A549 (cell line): Measurements from ENCODE around the gene SLC7A6OS. TPM values are rescaled to one million over a fixed set of nuclear protein-coding genes. Genes with fewer than 3 reads are reported as not detected.
A peak's percentile ranks its signal among the peaks of the same experiment; 100 is the strongest.

Experiments
- ATAC-seq, 2 experiments: fragments of 200-7000 bp in 1 of 2; fragments of >200 bp in 1 of 2; cut with Nextera tagmentation in 1 of 2; cut with Tn5 transposase in 1 of 2; 3 replicates each; pipeline versions ENCODE4 v1.8.0 to v1.9.1; 2018 to 2020; ENCODE audit warnings: mild to moderate bottlenecking in 1 of 2, moderate library complexity in 1 of 2
- CTCF ChIA-PET: fragments of 300-600 bp; sonication (Branson Sonifier 250); formaldehyde crosslinking; extraction: SDS; loops from one replicate; lab custom pipeline; 2021; ENCODE audit warnings: antibody characterized with exemption, inconsistent platforms; lab: Yijun Ruan, JAX
- POLR2A ChIA-PET: fragments of 350-600 bp; formaldehyde crosslinking; extraction: SDS; loops from one replicate; lab custom pipeline; 2021; ENCODE audit warnings: antibody characterized with exemption, inconsistent platforms; lab: Yijun Ruan, JAX
- DNase-seq, 2 experiments: peaks; one replicate each; pipeline versions ENCODE4 v3.0.0 to v3.0.0-alpha.2; 2011 to 2016; ENCODE audit warnings: low read depth in 1 of 2, low spot score in 1 of 2
- FAIRE-seq: peaks from 2 replicates; lab custom pipeline; 2011; peaks lifted over from hg19 to GRCh38; lab: Jason Lieb, UNC
- H3K27ac ChIP-seq, 2 experiments: fragments of >200 bp; sonication (Bioruptor Twin); formaldehyde crosslinking; 3 replicates each; pipeline ENCODE4 v1.5.1; 2016 to 2017
- H3K4me1 ChIP-seq: fragments of >200 bp; sonication (Bioruptor Twin); formaldehyde crosslinking; 3 replicates; pipeline ENCODE4 v1.6.1; 2016
- H3K4me2 ChIP-seq: fragments of >200 bp; sonication (Bioruptor Twin); formaldehyde crosslinking; 3 replicates; pipeline ENCODE4 v1.6.1; 2016
- H3K4me3 ChIP-seq: fragments of >200 bp; sonication (Bioruptor Twin); formaldehyde crosslinking; 3 replicates; pipeline ENCODE4 v1.5.1; 2016
- H3K9me3 ChIP-seq: fragments of >200 bp; sonication (Bioruptor Twin); formaldehyde crosslinking; 3 replicates; pipeline ENCODE4 v1.6.1; 2016
- CBX8 ChIP-seq: fragments of 200-600 bp; sonication (generic); IDR thresholded peaks from 2 replicates; pipeline ENCODE4 v1.6.1; 2016
- CHD4 ChIP-seq: fragments of 200-600 bp; sonication (generic); IDR thresholded peaks from 2 replicates; pipeline ENCODE4 v1.6.1; 2016; ENCODE audit warnings: antibody characterized with exemption, mild to moderate bottlenecking, borderline replicate concordance
- EHMT2 ChIP-seq: fragments of 200-600 bp; sonication (generic); IDR thresholded peaks from 2 replicates; pipeline ENCODE4 v1.6.1; 2016; ENCODE audit warnings: antibody characterized with exemption, low read depth, mild to moderate bottlenecking, moderate library complexity
- ESRRA ChIP-seq: fragments of 150-350 bp; IDR thresholded peaks from 2 replicates; pipeline ENCODE4 v1.6.1; 2014; ENCODE audit warnings: mild to moderate bottlenecking, low read length, borderline replicate concordance
- FOSL2 ChIP-seq, 2 experiments: fragments of 450-650 bp in 1 of 2; fragments of >200 bp in 1 of 2; sonication (Bioruptor Twin) in 1 of 2; formaldehyde crosslinking; IDR thresholded peaks; 2 replicates each; pipeline versions ENCODE4 v1.5.0 to v1.6.1; 2016 to 2020; ENCODE audit warnings: mild to moderate bottlenecking in 1 of 2, moderate library complexity in 1 of 2
- GATA3 ChIP-seq: IDR thresholded peaks from 2 replicates; pipeline ENCODE4 v1.6.1; 2012; ENCODE audit warnings: borderline replicate concordance
- JUN ChIP-seq, 2 experiments: fragments of >200 bp; sonication (Bioruptor Twin); formaldehyde crosslinking; IDR thresholded peaks; 2 replicates in 1 of 2; 3 replicates in 1 of 2; pipeline ENCODE4 v1.6.1; 2016 to 2017
- KDM5A ChIP-seq: fragments of 200-600 bp; sonication (generic); IDR thresholded peaks from 2 replicates; pipeline ENCODE4 v1.6.1; 2016; ENCODE audit warnings: antibody characterized with exemption, mild to moderate bottlenecking
- MAFK ChIP-seq: fragments of 450-650 bp; IDR thresholded peaks from 2 replicates; pipeline ENCODE4 v1.6.1; 2014; ENCODE audit not compliant: partially characterized antibody
- NFE2L2 ChIP-seq: fragments of 150-350 bp; conservative IDR thresholded peaks from 2 replicates; pipeline ENCODE4 v1.6.1; 2014; ENCODE audit warnings: low read length
- NR3C1 ChIP-seq: fragments of >200 bp; sonication (Bioruptor Twin); formaldehyde crosslinking; IDR thresholded peaks from 3 replicates; pipeline ENCODE4 v1.6.1; 2017
- PHF8 ChIP-seq: fragments of 200-600 bp; sonication (generic); IDR thresholded peaks from 2 replicates; pipeline ENCODE4 v1.6.1; 2016; ENCODE audit warnings: low read depth, mild to moderate bottlenecking, antibody characterized with exemption, moderate library complexity, borderline replicate concordance
- POLR2A ChIP-seq: IDR thresholded peaks from 2 replicates; pipeline ENCODE4 v1.6.1; 2012; ENCODE audit warnings: mild to moderate bottlenecking, low read length
- POLR2AphosphoS2 ChIP-seq: conservative IDR thresholded peaks from 2 replicates; pipeline ENCODE4 v1.6.1; 2012; ENCODE audit warnings: low read length, improper control_type of control experiment, inconsistent platforms
- RAD21 ChIP-seq, 2 experiments: fragments of >200 bp in 1 of 2; sonication (Bioruptor Twin) in 1 of 2; formaldehyde crosslinking in 1 of 2; IDR thresholded peaks in 1 of 2; conservative IDR thresholded peaks in 1 of 2; 2 replicates in 1 of 2; 3 replicates in 1 of 2; pipeline ENCODE4 v1.6.1; 2012 to 2018; ENCODE audit warnings: inconsistent platforms in 1 of 2
- WGBS: methylation state at CpG from one replicate; pipeline ENCODE4 v1.1.6; 2017; ENCODE audit errors: missing lambda C conversion rate; 5-methylcytosine and 5-hydroxymethylcytosine counted together
- polyA minus RNA-seq: library from RNA; depleted of rRNA, polyadenylated mRNA; stranded (reverse); fragments of >200 nt; gene quantifications from 2 replicates; pipeline ENCODE4 v1.2.3, GENCODE V29; 2011; rRNA and poly(A)+ RNA removed
- polyA plus RNA-seq, 4 experiments: library from polyadenylated mRNA; depleted of rRNA in 3 of 4; stranded (reverse); fragments of >200 nt; fragmentation: RNase III in 1 of 4; extraction: RNeasy Plus Mini Kit Qiagen cat#74134 plus additional on column Dnase treatment in 1 of 4; gene quantifications; 2 replicates in 3 of 4; 3 replicates in 1 of 4; pipeline ENCODE4 v1.2.3, GENCODE V29; 2011 to 2017
- TF ChIP-seq, protein P1 (sequence below): fragments of 250-450 bp; sonication (Bioruptor Pico); IDR thresholded peaks from 2 replicates; pipeline ENCODE4 v1.5.0; 2021; ENCODE audit warnings: mild to moderate bottlenecking, moderate library complexity, borderline replicate concordance
- TF ChIP-seq, protein P2 (sequence below): fragments of >200 bp; sonication (Bioruptor Twin); formaldehyde crosslinking; IDR thresholded peaks from 3 replicates; pipeline ENCODE4 v1.6.1; 2016
- TF ChIP-seq, protein P3 (sequence below): fragments of 250-450 bp; sonication (Bioruptor Pico); IDR thresholded peaks from 2 replicates; pipeline ENCODE4 v1.5.0; 2020; ENCODE audit warnings: low read depth, mild to moderate bottlenecking, moderate library complexity
- TF ChIP-seq, protein P4 (sequence below): fragments of 450-650 bp; IDR thresholded peaks from 2 replicates; pipeline ENCODE4 v1.6.1; 2014; ENCODE audit warnings: antibody characterized with exemption
- TF ChIP-seq, protein P5 (sequence below): IDR thresholded peaks from 2 replicates; pipeline ENCODE4 v1.6.1; 2012
- TF ChIP-seq, protein P6 (sequence below): IDR thresholded peaks from 2 replicates; pipeline ENCODE4 v1.6.1; 2012; ENCODE audit warnings: low read depth, borderline replicate concordance
- TF ChIP-seq, protein P7 (sequence below): fragments of >200 bp; sonication (Bioruptor Twin); formaldehyde crosslinking; IDR thresholded peaks from 3 replicates; pipeline ENCODE4 v1.5.1; 2016
- TF ChIP-seq, protein P8 (sequence below): fragments of 150-350 bp; IDR thresholded peaks from 2 replicates; pipeline ENCODE4 v1.6.1; 2014; ENCODE audit warnings: low read depth, mild to moderate bottlenecking, low read length

The SLC7A6OS gene
- polyA plus RNA-seq (2011; rRNA removed): 11.0 and 11.9 TPM in 2 replicates
- 5.2 and 6.2 TPM in 2 replicates for polyA plus RNA-seq (2012; cell fraction: cytosol; rRNA removed)
- 5.8 and 9.5 TPM in 2 replicates for polyA plus RNA-seq (2012; cell fraction: nucleus; rRNA removed)
- 10.4 to 11.5 TPM (median 10.9 TPM) in 3 replicates for polyA plus RNA-seq (2017; fragmentation: RNase III; extraction: RNeasy Plus Mini Kit Qiagen cat#74134 plus additional on column Dnase treatment)
- polyA minus RNA-seq: 9.0 and 9.1 TPM in 2 replicates

DNA sequence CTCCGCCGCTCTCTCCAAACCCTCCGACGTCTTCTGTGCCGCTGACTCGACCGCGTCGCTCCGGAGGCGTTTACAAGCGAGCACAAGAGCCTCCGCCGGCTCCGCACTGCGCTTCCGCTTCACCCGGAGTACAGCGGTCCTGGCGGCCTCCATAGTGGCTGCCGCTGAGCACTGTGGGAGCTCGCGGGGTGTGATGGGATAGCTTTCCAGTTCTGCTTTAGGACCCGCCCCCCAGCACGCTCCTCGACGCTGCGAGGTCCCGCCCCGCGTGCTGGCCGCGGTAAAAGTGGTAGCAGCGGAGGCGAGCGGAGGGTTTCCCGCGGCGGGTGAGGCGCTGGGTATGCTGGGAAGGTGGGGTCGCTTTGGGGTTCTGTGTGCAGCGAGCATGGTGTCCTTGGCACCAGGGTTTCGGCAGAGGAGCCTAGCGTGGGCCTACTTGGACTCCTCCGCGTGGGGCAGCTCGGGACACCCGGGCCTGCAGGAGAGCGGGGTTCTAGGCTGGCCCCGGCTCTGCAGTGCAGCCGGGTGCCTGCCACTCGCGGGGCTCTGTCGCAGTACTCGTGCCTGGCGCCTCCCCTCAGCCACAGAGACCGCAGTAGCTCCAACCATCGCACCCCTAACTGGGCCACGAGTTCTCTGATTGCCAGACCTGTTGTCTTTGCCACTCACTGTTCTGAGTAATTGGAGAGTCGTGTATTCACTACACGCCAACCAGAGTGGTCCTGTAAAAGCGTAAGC, at the start of gene SLC7A6OS, which contains the start of gene PRMT7:
Gene SLC7A6OS, minus strand, starts transcription at position 173 of the 738 bp plus-strand sequence. Its CDS starts 20 bp downstream, at position 153.
Gene PRMT7, plus strand, starts transcription at position 246 of the 738 bp plus-strand sequence. CDS start 4,961 bp downstream, outside the sequence.
- ATAC-seq: peak; percentile 99 to 100
- 1% methylated on average over 32 of the region's 62 CpGs for WGBS

More for the DNA sequence above, at the start of gene SLC7A6OS, which contains the start of gene PRMT7:
- FAIRE-seq: no peak
- no peaks in the 10 kb centered on the region for H3K9me3 ChIP-seq
- peak within 1 kb of the TSS; percentile 91 for H3K4me3 ChIP-seq
- peak; percentile 89 to 98 for DNase-seq
- POLR2A ChIA-PET: interaction anchor here (0.5 to 3.1 kb wide), 19 partner anchors 8 to 932 kb away, joined by 3 to 47 read pairs (median 5); partner anchors contain the start of gene SLC7A6
- CTCF ChIA-PET: interaction anchor here (0.5 to 3.2 kb wide), 20 partner anchors 9 to 159 kb away, joined by 3 to 20 read pairs (median 4); partner anchors contain the start of gene SLC7A6
- peaks cover 21% of the 10 kb centered on the region for H3K4me1 ChIP-seq
- TF ChIP-seq GATA3 (no peak), NFE2L2 (no peak), NR3C1 (no peak), CHD4 (no peak), MAFK (no peak), FOSL2 (IDR thresholded peaks at IDR 0.05) (no peak), FOSL2 (CRISPR knock-in tag; IDR thresholded peaks at IDR 0.05) (no peak), KDM5A (peak; percentile 97), RAD21 (conservative IDR thresholded peaks at IDR 0.05 in 1 of 2, IDR thresholded peaks at IDR 0.05 in 1 of 2) (no peak), PHF8 (peak; percentile 75), JUN (IDR thresholded peaks at IDR 0.05) (peak; percentile 63 to 82; a peak in 3 of 5 replicates), POLR2A (peak; percentile 91), ESRRA (no peak), POLR2AphosphoS2 (no peak), EHMT2 (no peak), CBX8 (no peak)
- TF ChIP-seq, protein P1, sequence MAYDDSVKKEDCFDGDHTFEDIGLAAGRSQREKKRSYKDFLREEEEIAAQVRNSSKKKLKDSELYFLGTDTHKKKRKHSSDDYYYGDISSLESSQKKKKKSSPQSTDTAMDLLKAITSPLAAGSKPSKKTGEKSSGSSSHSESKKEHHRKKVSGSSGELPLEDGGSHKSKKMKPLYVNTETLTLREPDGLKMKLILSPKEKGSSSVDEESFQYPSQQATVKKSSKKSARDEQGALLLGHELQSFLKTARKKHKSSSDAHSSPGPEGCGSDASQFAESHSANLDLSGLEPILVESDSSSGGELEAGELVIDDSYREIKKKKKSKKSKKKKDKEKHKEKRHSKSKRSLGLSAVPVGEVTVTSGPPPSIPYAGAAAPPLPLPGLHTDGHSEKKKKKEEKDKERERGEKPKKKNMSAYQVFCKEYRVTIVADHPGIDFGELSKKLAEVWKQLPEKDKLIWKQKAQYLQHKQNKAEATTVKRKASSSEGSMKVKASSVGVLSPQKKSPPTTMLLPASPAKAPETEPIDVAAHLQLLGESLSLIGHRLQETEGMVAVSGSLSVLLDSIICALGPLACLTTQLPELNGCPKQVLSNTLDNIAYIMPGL (CRISPR knock-in tag): 0 out of 2 replicates have a peak, but pooled peaks have one; percentile 25
- TF ChIP-seq, protein P2, sequence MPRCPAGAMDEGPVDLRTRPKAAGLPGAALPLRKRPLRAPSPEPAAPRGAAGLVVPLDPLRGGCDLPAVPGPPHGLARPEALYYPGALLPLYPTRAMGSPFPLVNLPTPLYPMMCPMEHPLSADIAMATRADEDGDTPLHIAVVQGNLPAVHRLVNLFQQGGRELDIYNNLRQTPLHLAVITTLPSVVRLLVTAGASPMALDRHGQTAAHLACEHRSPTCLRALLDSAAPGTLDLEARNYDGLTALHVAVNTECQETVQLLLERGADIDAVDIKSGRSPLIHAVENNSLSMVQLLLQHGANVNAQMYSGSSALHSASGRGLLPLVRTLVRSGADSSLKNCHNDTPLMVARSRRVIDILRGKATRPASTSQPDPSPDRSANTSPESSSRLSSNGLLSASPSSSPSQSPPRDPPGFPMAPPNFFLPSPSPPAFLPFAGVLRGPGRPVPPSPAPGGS: peak; percentile 92
- TF ChIP-seq, protein P3, sequence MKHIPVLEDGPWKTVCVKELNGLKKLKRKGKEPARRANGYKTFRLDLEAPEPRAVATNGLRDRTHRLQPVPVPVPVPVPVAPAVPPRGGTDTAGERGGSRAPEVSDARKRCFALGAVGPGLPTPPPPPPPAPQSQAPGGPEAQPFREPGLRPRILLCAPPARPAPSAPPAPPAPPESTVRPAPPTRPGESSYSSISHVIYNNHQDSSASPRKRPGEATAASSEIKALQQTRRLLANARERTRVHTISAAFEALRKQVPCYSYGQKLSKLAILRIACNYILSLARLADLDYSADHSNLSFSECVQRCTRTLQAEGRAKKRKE (CRISPR knock-in tag): no peak
- TF ChIP-seq, protein P4, sequence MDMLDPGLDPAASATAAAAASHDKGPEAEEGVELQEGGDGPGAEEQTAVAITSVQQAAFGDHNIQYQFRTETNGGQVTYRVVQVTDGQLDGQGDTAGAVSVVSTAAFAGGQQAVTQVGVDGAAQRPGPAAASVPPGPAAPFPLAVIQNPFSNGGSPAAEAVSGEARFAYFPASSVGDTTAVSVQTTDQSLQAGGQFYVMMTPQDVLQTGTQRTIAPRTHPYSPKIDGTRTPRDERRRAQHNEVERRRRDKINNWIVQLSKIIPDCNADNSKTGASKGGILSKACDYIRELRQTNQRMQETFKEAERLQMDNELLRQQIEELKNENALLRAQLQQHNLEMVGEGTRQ: no peak
- TF ChIP-seq, protein P5, sequence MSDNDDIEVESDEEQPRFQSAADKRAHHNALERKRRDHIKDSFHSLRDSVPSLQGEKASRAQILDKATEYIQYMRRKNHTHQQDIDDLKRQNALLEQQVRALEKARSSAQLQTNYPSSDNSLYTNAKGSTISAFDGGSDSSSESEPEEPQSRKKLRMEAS: peak; percentile 97
- TF ChIP-seq, protein P6, sequence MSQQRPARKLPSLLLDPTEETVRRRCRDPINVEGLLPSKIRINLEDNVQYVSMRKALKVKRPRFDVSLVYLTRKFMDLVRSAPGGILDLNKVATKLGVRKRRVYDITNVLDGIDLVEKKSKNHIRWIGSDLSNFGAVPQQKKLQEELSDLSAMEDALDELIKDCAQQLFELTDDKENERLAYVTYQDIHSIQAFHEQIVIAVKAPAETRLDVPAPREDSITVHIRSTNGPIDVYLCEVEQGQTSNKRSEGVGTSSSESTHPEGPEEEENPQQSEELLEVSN: peak; percentile 96
- TF ChIP-seq, protein P7, sequence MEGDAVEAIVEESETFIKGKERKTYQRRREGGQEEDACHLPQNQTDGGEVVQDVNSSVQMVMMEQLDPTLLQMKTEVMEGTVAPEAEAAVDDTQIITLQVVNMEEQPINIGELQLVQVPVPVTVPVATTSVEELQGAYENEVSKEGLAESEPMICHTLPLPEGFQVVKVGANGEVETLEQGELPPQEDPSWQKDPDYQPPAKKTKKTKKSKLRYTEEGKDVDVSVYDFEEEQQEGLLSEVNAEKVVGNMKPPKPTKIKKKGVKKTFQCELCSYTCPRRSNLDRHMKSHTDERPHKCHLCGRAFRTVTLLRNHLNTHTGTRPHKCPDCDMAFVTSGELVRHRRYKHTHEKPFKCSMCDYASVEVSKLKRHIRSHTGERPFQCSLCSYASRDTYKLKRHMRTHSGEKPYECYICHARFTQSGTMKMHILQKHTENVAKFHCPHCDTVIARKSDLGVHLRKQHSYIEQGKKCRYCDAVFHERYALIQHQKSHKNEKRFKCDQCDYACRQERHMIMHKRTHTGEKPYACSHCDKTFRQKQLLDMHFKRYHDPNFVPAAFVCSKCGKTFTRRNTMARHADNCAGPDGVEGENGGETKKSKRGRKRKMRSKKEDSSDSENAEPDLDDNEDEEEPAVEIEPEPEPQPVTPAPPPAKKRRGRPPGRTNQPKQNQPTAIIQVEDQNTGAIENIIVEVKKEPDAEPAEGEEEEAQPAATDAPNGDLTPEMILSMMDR: no peak
- TF ChIP-seq, protein P8, sequence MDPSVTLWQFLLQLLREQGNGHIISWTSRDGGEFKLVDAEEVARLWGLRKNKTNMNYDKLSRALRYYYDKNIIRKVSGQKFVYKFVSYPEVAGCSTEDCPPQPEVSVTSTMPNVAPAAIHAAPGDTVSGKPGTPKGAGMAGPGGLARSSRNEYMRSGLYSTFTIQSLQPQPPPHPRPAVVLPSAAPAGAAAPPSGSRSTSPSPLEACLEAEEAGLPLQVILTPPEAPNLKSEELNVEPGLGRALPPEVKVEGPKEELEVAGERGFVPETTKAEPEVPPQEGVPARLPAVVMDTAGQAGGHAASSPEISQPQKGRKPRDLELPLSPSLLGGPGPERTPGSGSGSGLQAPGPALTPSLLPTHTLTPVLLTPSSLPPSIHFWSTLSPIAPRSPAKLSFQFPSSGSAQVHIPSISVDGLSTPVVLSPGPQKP: no peak
- peak within 1 kb of the TSS; percentile 83 to 90 for H3K27ac ChIP-seq
- H3K4me2 ChIP-seq: peak within 1 kb of the TSS; percentile 92
